AG09319 (cell line): Measurements from ENCODE around the gene JMJD4.

Experiments
- DNase-seq: peaks from one replicate; pipeline ENCODE4 v3.0.0-alpha.2; 2010; ENCODE audit warnings: low read depth; ENCODE audit errors: extremely low read depth
- TF ChIP-seq, protein P1 (sequence below): IDR thresholded peaks from 2 replicates; pipeline ENCODE4 v1.5.1; 2011; ENCODE audit warnings: low read depth, mild to moderate bottlenecking, inconsistent platforms, low read length, moderate library complexity

Gene JMJD4

DNA sequence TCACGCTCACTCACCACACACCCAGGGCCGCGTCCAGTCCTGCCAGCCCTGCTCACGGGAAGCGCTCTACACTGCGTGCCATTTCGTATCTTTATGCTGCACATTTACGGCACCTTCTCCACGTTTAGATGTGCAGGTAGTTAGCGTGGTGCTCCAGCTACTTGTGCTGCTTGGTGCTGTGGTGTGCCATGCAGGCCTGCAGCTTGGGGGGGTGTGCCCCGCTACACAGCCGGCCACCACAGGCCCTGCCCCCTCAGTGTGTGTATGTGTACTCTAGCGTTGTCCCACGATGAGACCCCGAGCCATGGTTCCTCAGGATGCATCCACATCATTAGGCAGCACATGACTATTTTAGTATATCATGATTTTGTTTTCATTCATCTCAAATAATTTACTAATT lies 38.5 kb upstream of the JMJD4 start:
- no peak for DNase-seq
- TF ChIP-seq, protein P1, sequence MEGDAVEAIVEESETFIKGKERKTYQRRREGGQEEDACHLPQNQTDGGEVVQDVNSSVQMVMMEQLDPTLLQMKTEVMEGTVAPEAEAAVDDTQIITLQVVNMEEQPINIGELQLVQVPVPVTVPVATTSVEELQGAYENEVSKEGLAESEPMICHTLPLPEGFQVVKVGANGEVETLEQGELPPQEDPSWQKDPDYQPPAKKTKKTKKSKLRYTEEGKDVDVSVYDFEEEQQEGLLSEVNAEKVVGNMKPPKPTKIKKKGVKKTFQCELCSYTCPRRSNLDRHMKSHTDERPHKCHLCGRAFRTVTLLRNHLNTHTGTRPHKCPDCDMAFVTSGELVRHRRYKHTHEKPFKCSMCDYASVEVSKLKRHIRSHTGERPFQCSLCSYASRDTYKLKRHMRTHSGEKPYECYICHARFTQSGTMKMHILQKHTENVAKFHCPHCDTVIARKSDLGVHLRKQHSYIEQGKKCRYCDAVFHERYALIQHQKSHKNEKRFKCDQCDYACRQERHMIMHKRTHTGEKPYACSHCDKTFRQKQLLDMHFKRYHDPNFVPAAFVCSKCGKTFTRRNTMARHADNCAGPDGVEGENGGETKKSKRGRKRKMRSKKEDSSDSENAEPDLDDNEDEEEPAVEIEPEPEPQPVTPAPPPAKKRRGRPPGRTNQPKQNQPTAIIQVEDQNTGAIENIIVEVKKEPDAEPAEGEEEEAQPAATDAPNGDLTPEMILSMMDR: no peak

DNA sequence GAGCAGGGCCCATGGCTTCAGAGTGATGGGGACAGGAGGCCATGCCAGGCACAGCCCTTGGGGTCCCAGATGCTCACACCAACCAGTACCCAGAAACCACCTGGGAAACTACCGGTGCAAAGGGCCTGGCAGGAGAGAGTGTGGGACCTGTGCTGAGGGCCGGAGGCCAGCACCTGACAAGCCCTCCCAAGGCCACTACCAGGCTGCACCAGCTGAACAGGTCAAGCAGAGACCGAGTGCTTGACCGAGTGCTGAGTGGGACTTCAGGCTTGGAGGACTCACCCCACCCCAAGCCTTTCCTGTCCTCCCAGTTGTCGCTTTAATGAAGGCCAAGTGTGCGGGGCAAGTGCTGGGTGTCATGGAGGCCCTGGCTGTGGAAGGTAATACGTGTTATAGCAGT lies 36.7 kb upstream of the JMJD4 start:
- no peak for DNase-seq
- TF ChIP-seq, protein P1: no peak

DNA sequence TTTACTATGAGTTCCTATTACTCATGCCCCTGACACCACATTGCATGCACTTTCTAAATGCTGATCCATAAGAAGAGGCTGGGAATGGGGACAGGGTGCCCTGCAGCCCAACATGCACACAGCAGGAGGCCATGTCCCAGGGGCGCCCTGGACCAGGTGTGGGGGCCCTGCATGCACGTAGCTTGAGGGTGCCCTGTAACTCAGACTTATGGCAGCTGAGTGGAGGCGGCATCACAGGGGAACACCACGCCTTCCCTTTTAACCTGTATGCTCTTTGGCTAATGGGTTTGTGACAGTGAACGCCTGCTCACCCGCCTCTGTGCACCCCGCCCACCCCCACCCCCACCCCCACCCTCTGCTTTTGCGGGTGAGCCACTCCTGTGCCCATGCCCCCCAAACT lies 36.2 kb upstream of the JMJD4 start:
- TF ChIP-seq, protein P1: no peak
- DNase-seq: no peak

DNA sequence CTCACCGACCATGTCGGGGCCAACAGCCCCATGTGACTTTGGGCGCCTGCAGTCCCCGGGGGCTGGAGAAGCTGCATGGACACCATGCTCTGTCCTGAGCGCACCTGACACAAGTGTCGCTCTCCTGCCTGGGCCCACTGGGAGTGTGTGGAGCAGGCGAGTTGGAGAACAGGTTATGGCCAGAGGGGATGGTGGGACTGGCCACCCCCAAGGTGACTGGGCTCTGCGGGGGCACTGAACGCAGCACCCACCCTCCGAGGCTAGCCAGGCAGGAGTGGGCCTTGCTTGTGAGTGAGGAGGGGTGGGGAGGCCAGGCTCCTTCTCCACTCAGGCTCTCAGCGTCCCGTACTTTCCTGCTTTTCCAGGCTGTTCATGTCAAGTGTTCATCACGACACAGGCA lies 35.7 kb upstream of the JMJD4 start:
- TF ChIP-seq, protein P1: no peak
- DNase-seq: no peak

DNA sequence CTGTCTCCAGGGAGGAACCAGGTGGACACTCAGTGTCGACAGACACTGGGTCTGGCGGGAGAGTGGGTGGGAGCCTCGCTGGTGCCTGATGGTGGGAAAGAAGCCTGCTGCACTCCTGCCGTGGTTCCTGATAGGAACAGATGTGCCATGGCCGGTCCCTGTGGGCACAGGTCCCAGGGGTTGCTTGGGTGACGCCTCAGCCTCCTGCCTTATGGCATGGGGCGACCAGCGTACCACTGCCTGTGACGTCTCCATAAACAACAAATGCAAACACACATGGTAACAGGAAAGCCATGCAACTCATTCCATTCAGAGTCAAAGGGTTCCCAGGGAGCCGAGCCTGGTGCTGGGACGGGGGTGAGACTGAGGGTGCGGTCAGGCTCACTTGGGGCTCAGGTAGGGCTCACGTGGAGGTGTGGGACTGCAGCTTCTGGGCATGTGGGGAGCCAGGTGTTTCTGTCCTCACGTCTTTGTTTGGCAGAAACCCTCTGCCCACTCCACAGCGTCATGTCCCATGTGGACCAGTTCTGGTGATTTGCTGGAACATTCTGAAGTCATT lies 34.9 kb upstream of the JMJD4 start:
- DNase-seq: no peak
- TF ChIP-seq, protein P1: no peak

DNA sequence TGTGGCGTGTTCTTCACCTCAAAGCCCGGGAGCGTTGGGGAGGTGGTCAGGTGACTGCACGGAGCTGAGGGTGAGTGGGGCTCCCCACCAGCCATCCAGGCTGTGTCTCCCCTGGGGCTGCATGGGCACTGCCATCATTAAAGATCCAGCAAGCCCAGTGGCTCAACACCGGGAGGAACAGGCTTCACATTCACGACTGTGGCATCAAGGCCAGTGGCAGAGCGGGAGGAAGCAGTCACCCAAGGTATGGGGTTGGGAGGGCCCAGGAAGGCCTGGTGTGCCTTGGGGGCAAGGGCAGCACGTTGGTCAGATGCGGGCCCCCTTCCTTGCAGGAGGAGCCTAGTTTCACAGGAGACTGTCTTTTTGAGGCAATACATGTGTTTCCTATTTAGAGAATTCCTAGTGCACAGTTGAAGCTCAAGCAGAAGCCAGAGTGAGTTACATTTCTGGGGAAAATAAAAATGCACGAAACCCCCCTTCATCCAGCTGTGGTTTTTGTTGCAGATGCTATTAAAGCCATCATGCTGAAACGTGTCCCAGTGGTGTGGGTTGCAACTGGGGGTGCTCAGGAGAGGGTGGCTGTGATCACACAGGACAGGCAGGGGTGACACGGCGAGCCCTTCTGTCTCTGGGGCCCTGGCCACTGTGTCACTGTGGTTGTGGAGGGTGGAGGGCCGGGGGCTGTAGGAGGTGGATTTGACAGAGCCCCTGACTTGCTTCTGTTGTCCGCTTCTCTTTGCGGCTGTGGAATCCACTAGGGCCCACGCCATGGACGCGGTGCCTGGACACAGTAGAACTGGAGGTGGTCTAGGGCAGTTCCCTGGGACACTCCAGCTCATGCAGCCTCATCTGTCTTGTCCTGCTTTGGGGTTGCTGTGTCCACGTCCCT lies 34.2 kb upstream of the JMJD4 start:
- DNase-seq: no peak
- TF ChIP-seq, protein P1: no peak

DNA sequence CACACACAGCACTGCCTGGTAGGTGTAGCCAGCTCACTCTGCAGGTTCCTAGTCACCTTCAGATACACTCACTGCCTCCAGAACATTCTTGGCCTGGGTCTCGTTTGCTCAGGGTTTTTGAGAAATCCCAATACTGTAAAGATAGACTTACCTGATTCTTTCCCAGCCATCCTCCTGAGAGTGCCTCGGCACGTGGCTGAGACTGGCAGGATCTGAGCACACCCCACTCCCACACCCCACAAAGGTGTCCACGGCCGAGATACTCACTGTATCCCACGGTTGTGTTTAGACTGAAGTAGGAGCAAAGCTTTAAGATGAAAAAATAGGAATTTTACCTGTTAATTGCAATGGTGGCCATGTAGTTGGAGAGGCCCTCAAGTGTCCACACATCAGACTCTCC lies 33.5 kb upstream of the JMJD4 start:
- no peak for DNase-seq
- TF ChIP-seq, protein P1: no peak
